ENCODE results near the gene POU2F2. TPM values are rescaled to one million over a fixed set of nuclear protein-coding genes. Genes with fewer than 3 reads are reported as not detected.

The POU2F2 gene
- total and polyA plus RNA-seq, 9 of the 15 experiments (the other 6 are each of a cell fraction or from before 2014, with no cell fraction given) = 0.03 to 0.68 (median 0.14) TPM

GRCh38 chr19:42079886-42080763 is 52.1 kb downstream of the POU2F2 start:
- Histone ChIP-seq H4K20me1 (replicated peaks; ENCODE audit: control insufficient read depth, insufficient read depth, low read length) (peaks cover 17% of the 10 kb centered on the region), H3K36me3 (ENCODE audit: control insufficient read depth, insufficient read depth, low read length) (peaks cover 45% of the 10 kb centered on the region), H3K9me1 (ENCODE audit: control insufficient read depth, insufficient read depth, low read length) (no peaks in the 10 kb centered on the region), H3K27me3 (ENCODE audit: control insufficient read depth in 2 of 2, insufficient read depth in 2 of 2, low read length in 2 of 2) (no peaks in the 10 kb centered on the region), H3K9me3 (replicated peaks; ENCODE audit: control insufficient read depth, insufficient read depth, low read depth, low read length) (no peaks in the 10 kb centered on the region), H3K9ac (ENCODE audit: insufficient read depth in 1 of 2, low read depth in 2 of 2, low read length in 2 of 2) (no peak overlapping the region; a peak in 1 of 4 replicates), H3K27ac (ENCODE audit: extremely low read depth, low read depth, low read length) (no peak overlapping the region), H3K79me2 (ENCODE audit: control insufficient read depth, insufficient read depth, low read length) (peaks cover 41% of the 10 kb centered on the region), H2AFZ (ENCODE audit: low read depth, low read length) (no peak overlapping the region), H3K4me3 (no peak overlapping the region), H3K4me2 (ENCODE audit: insufficient read depth, low read length) (no peak overlapping the region), H3K4me1 (replicated peaks in 1 of 2; ENCODE audit: control insufficient read depth in 2 of 2, insufficient read depth in 2 of 2, low read length in 2 of 2) (peaks cover 11 to 36% of the 10 kb centered on the region in 2 experiments; a peak in 4 of 5 replicates)
- ATAC-seq = no peak
- WGBS (ENCODE audit: insufficient coverage, low coverage, missing lambda C conversion rate) = 96% methylated on average over 29 of the region's 44 CpGs
- BruUV-seq (replicated peaks) = no TSS peak
- intact Hi-C loops (cut with micrococcal nuclease) = no loop called here
- ChIA-PET CTCF (ENCODE audit: low intra/inter-chr PET ratio) (no interaction called here), POLR2A (interaction anchor here (1.5 kb wide), 1 partner anchor 13 kb away, joined by 3 read pairs; no protein-coding TSS in a partner anchor)
- no peak for FAIRE-seq
- in situ Hi-C loops (cut with MboI) = no loop called here
- TF ChIP-seq TGIF2 (CRISPR knock-in tag; IDR thresholded peaks at IDR 0.05) (no peak), POLR2AphosphoS5 (IDR thresholded peaks at IDR 0.05; ENCODE audit: control insufficient read depth, insufficient read depth, low read depth, low read length) (peak; percentile 2; the same call in 1 of the 2 replicates), STAT5B (CRISPR knock-in tag; IDR thresholded peaks at IDR 0.05) (no peak), RBFOX2 (IDR thresholded peaks at IDR 0.05; ENCODE audit: low read depth, low read length) (peak; percentile 48)
- DNase-seq (ENCODE audit: extremely low read depth in 1 of 4, low spot score in 3 of 4) = no peak

All from K562 (cell line).